WTC11 (cell line): ENCODE data around the gene NCBP1. TPM values are rescaled to one million over a fixed set of nuclear protein-coding genes. Genes with fewer than 3 reads are reported as not detected.

Source experiments
- ATAC-seq: fragments of 200-7000 bp; cut with Tn5 transposase; 2 replicates; pipeline ENCODE4 v1.10.0; 2021; ENCODE audit warnings: mild to moderate bottlenecking, moderate library complexity
- CTCF ChIA-PET: fragments of 300-600 bp; sonication (Branson Sonifier 250); formaldehyde crosslinking; loops from one replicate; lab custom pipeline; 2021; ENCODE audit warnings: antibody characterized with exemption; lab: Charles Lee
- POLR2A ChIA-PET: fragments of 350-600 bp; sonication (Branson Sonifier 250); formaldehyde crosslinking; loops from one replicate; lab custom pipeline; 2021; ENCODE audit warnings: antibody characterized with exemption; lab: Charles Lee
- DNase-seq: peaks from one replicate; pipeline ENCODE4 v3.0.0; 2021; ENCODE audit warnings: low spot score
- H3K27ac Mint-ChIP-seq: 2 replicates; pipeline ENCODE4 v1.8.0; 2021; ENCODE audit warnings: mixed read lengths
- H3K27me3 Mint-ChIP-seq: 2 replicates; pipeline ENCODE4 v1.8.0; 2021; ENCODE audit warnings: low read depth, mild to moderate bottlenecking, moderate library complexity, mixed read lengths
- H3K36me3 Mint-ChIP-seq: 2 replicates; pipeline ENCODE4 v1.8.0; 2021; ENCODE audit warnings: mixed read lengths
- H3K4me1 Mint-ChIP-seq: 2 replicates; pipeline ENCODE4 v1.8.0; 2022; ENCODE audit warnings: mixed read lengths
- H3K4me3 Mint-ChIP-seq: 2 replicates; pipeline ENCODE4 v1.8.0; 2021; ENCODE audit warnings: mild to moderate bottlenecking, moderate library complexity, mixed read lengths
- H3K9me3 Mint-ChIP-seq: 2 replicates; pipeline ENCODE4 v1.8.0; 2021; ENCODE audit warnings: mixed read lengths
- CREM ChIP-seq: sonication (generic); formaldehyde crosslinking; IDR thresholded peaks from 2 replicates; pipeline ENCODE4 v1.8.1; 2022; ENCODE audit warnings: mild to moderate bottlenecking, missing genetic modification reagents, moderate library complexity
- CTCF ChIP-seq: fragments of 200-600 bp; IDR thresholded peaks from 2 replicates; pipeline ENCODE4 v1.8.0; 2022; ENCODE audit warnings: antibody characterized with exemption
- E2F1 ChIP-seq: sonication (generic); formaldehyde crosslinking; IDR thresholded peaks from 2 replicates; pipeline ENCODE4 v1.8.0; 2022; ENCODE audit warnings: mild to moderate bottlenecking, missing genetic modification reagents
- ESRRA ChIP-seq: sonication (generic); formaldehyde crosslinking; IDR thresholded peaks from 2 replicates; pipeline ENCODE4 v1.8.1; 2022; ENCODE audit warnings: mild to moderate bottlenecking, missing genetic modification reagents, borderline replicate concordance
- FOXK1 ChIP-seq: sonication (generic); formaldehyde crosslinking; IDR thresholded peaks from 2 replicates; pipeline ENCODE4 v1.8.0; 2022; ENCODE audit warnings: mild to moderate bottlenecking, moderate library complexity, missing genetic modification reagents
- IRF1 ChIP-seq: sonication (generic); formaldehyde crosslinking; IDR thresholded peaks from 2 replicates; pipeline ENCODE4 v1.8.0; 2023; ENCODE audit warnings: missing genetic modification reagents
- JUN ChIP-seq: sonication (generic); formaldehyde crosslinking; IDR thresholded peaks from 2 replicates; pipeline ENCODE4 v1.8.0; 2023; ENCODE audit warnings: mild to moderate bottlenecking, missing genetic modification reagents
- NFE2L1 ChIP-seq: sonication (generic); formaldehyde crosslinking; IDR thresholded peaks from 2 replicates; pipeline ENCODE4 v1.8.1; 2023; ENCODE audit warnings: missing genetic modification reagents
- NR3C1 ChIP-seq: sonication (generic); formaldehyde crosslinking; conservative IDR thresholded peaks from 2 replicates; pipeline ENCODE4 v1.8.1; 2023; ENCODE audit warnings: low read depth, mild to moderate bottlenecking, missing genetic modification reagents
- PREB ChIP-seq: sonication (generic); formaldehyde crosslinking; IDR thresholded peaks from 2 replicates; pipeline ENCODE4 v1.8.1; 2022; ENCODE audit warnings: mild to moderate bottlenecking, missing genetic modification reagents, moderate library complexity, borderline replicate concordance
- RELA ChIP-seq: sonication (generic); formaldehyde crosslinking; IDR thresholded peaks from 2 replicates; pipeline ENCODE4 v1.8.1; 2022; ENCODE audit warnings: missing genetic modification reagents, mild to moderate bottlenecking, borderline replicate concordance
- TEAD1 ChIP-seq: sonication (generic); formaldehyde crosslinking; IDR thresholded peaks from 2 replicates; pipeline ENCODE4 v1.8.0; 2022; ENCODE audit warnings: mild to moderate bottlenecking, missing genetic modification reagents
- ZBTB21 ChIP-seq: sonication (generic); formaldehyde crosslinking; IDR thresholded peaks from 2 replicates; pipeline ENCODE4 v1.8.1; 2023; ENCODE audit warnings: mild to moderate bottlenecking, missing genetic modification reagents, borderline replicate concordance
- ZMAT4 ChIP-seq: fragments of 250-450 bp; sonication (Bioruptor Pico); IDR thresholded peaks from 2 replicates; pipeline ENCODE4 v1.9.0; 2021; ENCODE audit warnings: mild to moderate bottlenecking
- ZNF219 ChIP-seq: sonication (generic); formaldehyde crosslinking; IDR thresholded peaks from 2 replicates; pipeline ENCODE4 v1.8.0; 2023; ENCODE audit warnings: missing genetic modification reagents, mild to moderate bottlenecking, borderline replicate concordance
- ZNF396 ChIP-seq: fragments of 250-450 bp; sonication (Bioruptor Pico); IDR thresholded peaks from 2 replicates; pipeline ENCODE4 v1.8.0; 2021; ENCODE audit warnings: mild to moderate bottlenecking, moderate library complexity, borderline replicate concordance
- total RNA-seq: library from RNA; stranded (reverse); gene quantifications from 3 replicates; pipeline ENCODE4 v1.2.3, GENCODE V29; 2021

Gene NCBP1
- total RNA-seq, 1 experiment from 2014 or later, result 61.1 TPM

GRCh38 chr9:97706246-97706645 lies 72.6 kb downstream of the NCBP1 start:
- ChIA-PET POLR2A (no interaction called here), CTCF (interaction anchor here (0.9 kb wide), 1 partner anchor 184 kb away, joined by 4 read pairs; no protein-coding TSS in a partner anchor)
- DNase-seq, result no peak
- Mint-ChIP-seq H3K36me3 (no peaks in the 10 kb centered on the region), H3K4me1 (peaks cover 7% of the 10 kb centered on the region), H3K9me3 (no peaks in the 10 kb centered on the region), H3K27ac (no peak overlapping the region), H3K4me3 (no peak overlapping the region), H3K27me3 (peaks cover 27% of the 10 kb centered on the region)
- no peak for ATAC-seq
- TF ChIP-seq FOXK1, result no peak
- no peak for TF ChIP-seq RELA (CRISPR knock-in tag)
- no peak for TF ChIP-seq ZMAT4
- TF ChIP-seq E2F1 (CRISPR knock-in tag), result no peak
- TF ChIP-seq ESRRA (CRISPR knock-in tag), result no peak
- TF ChIP-seq PREB (CRISPR knock-in tag), result no peak
- no peak for TF ChIP-seq NFE2L1
- no peak for TF ChIP-seq JUN (CRISPR knock-in tag)
- TF ChIP-seq TEAD1 (CRISPR knock-in tag), result no peak
- TF ChIP-seq ZNF219 (CRISPR knock-in tag), result no peak
- no peak for TF ChIP-seq ZBTB21
- TF ChIP-seq NR3C1, result no peak
- TF ChIP-seq IRF1 (CRISPR knock-in tag), result no peak
- no peak for TF ChIP-seq ZNF396 (CRISPR knock-in tag)
- no peak for TF ChIP-seq CREM (CRISPR knock-in tag)

- ChIA-PET CTCF (no interaction called here), POLR2A (no interaction called here)
- DNase-seq (peak; percentile 34), ATAC-seq (peak; percentile 79)
- Mint-ChIP-seq H3K4me3 (peak overlapping the region; percentile 48), H3K27ac (no peak overlapping the region), H3K36me3 (no peaks in the 10 kb centered on the region), H3K9me3 (no peaks in the 10 kb centered on the region), H3K4me1 (peaks cover 23% of the 10 kb centered on the region), H3K27me3 (peaks cover 17% of the 10 kb centered on the region)
- peak; percentile 80 for TF ChIP-seq CTCF
- TF ChIP-seq E2F1 (CRISPR knock-in tag), result no peak
These were observed 77.0 kb downstream of the NCBP1 start for GRCh38 chr9:97710356-97711222.
